ENCODE results near the gene SLC10A7. TPM values are rescaled to one million over a fixed set of nuclear protein-coding genes. Genes with fewer than 3 reads are reported as not detected.

SLC10A7 gene
- total RNA-seq, 2 experiments from 2014 or later, result 12.2 to 12.6 TPM

DNA sequence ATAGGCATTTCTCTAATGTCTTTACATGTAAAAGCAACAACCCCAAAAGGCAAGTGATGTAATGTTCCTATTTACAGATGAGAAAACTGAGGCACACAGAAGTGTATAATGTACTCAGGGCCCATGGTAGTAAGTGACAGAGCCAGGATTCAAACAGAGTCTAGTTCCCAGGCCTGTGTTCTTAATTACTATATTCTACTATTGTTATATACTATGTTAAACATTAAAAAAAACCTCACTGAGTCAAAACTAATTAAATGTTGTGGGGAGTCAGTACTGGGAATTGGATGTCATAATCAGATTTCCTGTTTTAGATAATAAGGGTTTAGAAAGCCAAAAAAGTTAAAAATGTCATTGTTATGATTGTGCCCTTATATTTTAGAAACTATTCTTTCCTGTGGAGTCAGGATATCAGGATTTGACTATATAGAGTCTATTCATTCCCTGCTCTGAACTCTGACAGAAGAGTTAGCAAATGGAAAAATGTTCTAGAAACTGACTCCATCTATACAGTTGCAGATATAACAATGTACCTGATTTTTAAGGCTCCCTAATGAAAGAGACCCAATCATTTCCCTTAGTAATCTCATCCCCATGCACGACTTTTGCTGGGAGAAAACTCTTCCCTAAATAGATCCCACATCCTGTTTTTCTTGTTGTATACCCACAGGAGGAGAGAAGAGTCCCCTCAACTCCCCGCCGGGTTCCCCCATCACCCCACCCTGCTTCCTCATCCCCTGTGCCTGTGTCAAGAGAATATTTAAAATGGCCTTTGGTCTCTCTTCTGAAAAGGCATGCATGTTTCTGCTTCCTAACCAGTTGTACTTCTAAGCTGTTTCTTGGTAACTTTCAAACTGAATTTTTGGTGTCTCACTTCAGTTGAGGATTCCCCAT lies 237.7 kb downstream of the SLC10A7 start:
- CTCF ChIA-PET, result no interaction called here
- Mint-ChIP-seq H3K4me3 (no peak overlapping the region), H3K27ac (no peak overlapping the region), H3K27me3 (ENCODE audit: low read depth) (no peaks in the 10 kb centered on the region), H3K4me1 (ENCODE audit: low read depth) (no peaks in the 10 kb centered on the region), H3K36me3 (ENCODE audit: low read depth) (peaks cover 4% of the 10 kb centered on the region), H3K9me3 (no peaks in the 10 kb centered on the region)
- intact Hi-C loops (cut with micrococcal nuclease), result no loop called here
- no peak for DNase-seq

DNA sequence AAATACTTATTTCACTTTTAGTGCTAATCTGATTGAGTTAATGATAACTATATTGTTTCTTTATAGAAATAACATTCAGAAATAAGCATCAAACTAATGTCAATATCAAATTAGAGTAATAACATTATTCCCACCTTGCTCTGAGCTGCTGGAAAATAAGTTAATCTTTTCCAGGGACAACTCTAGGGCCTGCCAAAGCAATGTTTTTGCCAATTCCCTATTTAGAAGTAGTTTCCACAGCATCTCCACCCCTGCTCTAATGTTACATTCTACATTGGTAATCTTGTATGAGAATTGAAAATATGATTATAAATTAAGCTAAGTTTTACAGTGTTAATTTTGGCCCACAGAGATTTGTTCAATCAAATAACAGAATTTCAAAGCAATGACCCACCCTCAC lies 239.1 kb downstream of the SLC10A7 start:
- no peak for DNase-seq
- Mint-ChIP-seq H3K27ac (no peak overlapping the region), H3K4me3 (no peak overlapping the region), H3K9me3 (no peaks in the 10 kb centered on the region), H3K27me3 (ENCODE audit: low read depth) (no peaks in the 10 kb centered on the region), H3K4me1 (ENCODE audit: low read depth) (no peaks in the 10 kb centered on the region), H3K36me3 (ENCODE audit: low read depth) (peaks cover 2% of the 10 kb centered on the region)
- intact Hi-C loops (cut with micrococcal nuclease), result no loop called here
- CTCF ChIA-PET, result no interaction called here

GRCh38 chr4:146278986-146279385 lies 242.8 kb downstream of the SLC10A7 start:
- no peaks in the 10 kb centered on the region for H3K4me1 Mint-ChIP-seq (ENCODE audit: low read depth)
- no peak overlapping the region for H3K4me3 Mint-ChIP-seq
- no peaks in the 10 kb centered on the region for H3K9me3 Mint-ChIP-seq
- no peak overlapping the region for H3K27ac Mint-ChIP-seq
- intact Hi-C loops (cut with micrococcal nuclease), result no loop called here
- DNase-seq, result no peak
- no peaks in the 10 kb centered on the region for H3K27me3 Mint-ChIP-seq (ENCODE audit: low read depth)
- peaks cover 2% of the 10 kb centered on the region for H3K36me3 Mint-ChIP-seq (ENCODE audit: low read depth)
- CTCF ChIA-PET, result no interaction called here

- no peak for DNase-seq
- no peaks in the 10 kb centered on the region for H3K9me3 Mint-ChIP-seq
- H3K27ac Mint-ChIP-seq, result no peak overlapping the region
- H3K4me1 Mint-ChIP-seq (ENCODE audit: low read depth), result no peaks in the 10 kb centered on the region
- no peaks in the 10 kb centered on the region for H3K27me3 Mint-ChIP-seq (ENCODE audit: low read depth)
- no peaks in the 10 kb centered on the region for H3K36me3 Mint-ChIP-seq (ENCODE audit: low read depth)
- intact Hi-C loops (cut with micrococcal nuclease), result no loop called here
- CTCF ChIA-PET, result interaction anchor here (0.6 kb wide), 1 partner anchor 363 kb away, joined by 6 read pairs; no protein-coding TSS in a partner anchor
- H3K4me3 Mint-ChIP-seq, result no peak overlapping the region
These were observed 246.4 kb downstream of the SLC10A7 start for GRCh38 chr4:146275370-146275769.

DNA sequence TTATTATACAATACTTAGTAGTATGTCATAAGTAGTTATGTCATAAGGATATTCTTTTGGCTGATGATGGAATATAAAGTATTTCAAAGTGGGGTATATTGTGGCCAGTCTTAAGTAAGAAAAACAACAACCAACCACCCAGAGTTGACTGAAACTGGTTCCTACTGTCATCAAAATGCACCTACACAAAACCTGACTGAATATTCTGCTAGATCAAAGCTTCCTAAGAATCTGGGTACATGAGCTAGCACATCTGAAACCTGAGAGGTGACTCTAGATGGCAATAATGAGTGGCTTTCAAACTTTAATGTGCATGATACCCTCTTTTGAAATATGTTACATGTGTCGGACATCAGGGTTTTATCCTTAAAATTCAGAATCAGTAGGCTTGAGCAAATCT lies 247.0 kb downstream of the SLC10A7 start:
- no peaks in the 10 kb centered on the region for H3K36me3 Mint-ChIP-seq (ENCODE audit: low read depth)
- H3K4me1 Mint-ChIP-seq (ENCODE audit: low read depth), result no peaks in the 10 kb centered on the region
- H3K27ac Mint-ChIP-seq, result no peak overlapping the region
- H3K4me3 Mint-ChIP-seq, result no peak overlapping the region
- H3K9me3 Mint-ChIP-seq, result no peaks in the 10 kb centered on the region
- no peak for DNase-seq
- intact Hi-C loops (cut with micrococcal nuclease), result no loop called here
- CTCF ChIA-PET, result no interaction called here
- H3K27me3 Mint-ChIP-seq (ENCODE audit: low read depth), result no peaks in the 10 kb centered on the region

DNA sequence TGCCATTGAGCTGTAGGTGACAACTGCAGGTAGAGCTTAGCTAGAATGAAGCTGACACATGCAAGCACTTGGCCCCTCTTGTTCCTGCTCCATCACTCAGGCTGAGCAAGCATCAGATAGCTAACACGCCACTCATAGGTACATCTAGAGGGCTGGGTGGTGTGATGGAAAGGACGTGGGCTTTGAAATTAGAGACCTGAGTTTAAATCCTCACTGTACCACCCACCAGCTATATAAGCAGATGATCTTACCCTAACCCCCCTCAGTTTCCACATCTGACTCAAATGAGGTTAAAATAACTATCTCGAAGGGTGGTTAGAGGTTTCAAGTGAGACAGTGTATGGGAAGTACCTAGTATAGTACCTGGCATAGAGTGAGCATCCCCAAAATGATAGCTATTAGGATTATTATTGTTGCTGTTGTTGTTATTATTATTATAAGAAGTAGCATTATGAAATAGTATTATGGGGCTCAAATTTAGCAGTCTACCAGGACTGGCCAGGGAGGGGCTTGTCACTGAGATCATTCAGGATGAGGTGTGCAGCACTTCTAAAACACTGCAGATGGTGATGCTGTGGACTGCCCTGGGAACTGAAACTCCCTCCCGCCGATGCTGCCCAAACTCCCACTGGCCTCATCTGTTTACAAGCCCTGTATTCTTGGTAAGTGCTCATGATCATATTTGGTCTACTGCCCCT lies 248.4 kb downstream of the SLC10A7 start:
- Mint-ChIP-seq H3K27me3 (ENCODE audit: low read depth) (no peaks in the 10 kb centered on the region), H3K4me3 (no peak overlapping the region), H3K9me3 (no peaks in the 10 kb centered on the region), H3K4me1 (ENCODE audit: low read depth) (no peaks in the 10 kb centered on the region), H3K36me3 (ENCODE audit: low read depth) (no peaks in the 10 kb centered on the region), H3K27ac (no peak overlapping the region)
- no peak for DNase-seq
- CTCF ChIA-PET, result interaction anchor here (0.7 kb wide), 1 partner anchor 11 kb away, joined by 3 read pairs; no protein-coding TSS in a partner anchor
- intact Hi-C loops (cut with micrococcal nuclease), result no loop called here

GRCh38 chr4:146271466-146271865 lies 250.3 kb downstream of the SLC10A7 start:
- H3K4me3 Mint-ChIP-seq, result no peak overlapping the region
- no peak for DNase-seq
- H3K9me3 Mint-ChIP-seq, result no peaks in the 10 kb centered on the region
- H3K27ac Mint-ChIP-seq, result no peak overlapping the region
- no peaks in the 10 kb centered on the region for H3K36me3 Mint-ChIP-seq (ENCODE audit: low read depth)
- H3K27me3 Mint-ChIP-seq (ENCODE audit: low read depth), result no peaks in the 10 kb centered on the region
- intact Hi-C loops (cut with micrococcal nuclease), result no loop called here
- H3K4me1 Mint-ChIP-seq (ENCODE audit: low read depth), result no peaks in the 10 kb centered on the region
- CTCF ChIA-PET, result no interaction called here

GRCh38 chr4:146269228-146269653 lies 252.5 kb downstream of the SLC10A7 start:
- Mint-ChIP-seq H3K36me3 (ENCODE audit: low read depth) (no peaks in the 10 kb centered on the region), H3K4me1 (ENCODE audit: low read depth) (no peaks in the 10 kb centered on the region), H3K27ac (no peak overlapping the region), H3K4me3 (no peak overlapping the region), H3K27me3 (ENCODE audit: low read depth) (no peaks in the 10 kb centered on the region), H3K9me3 (no peaks in the 10 kb centered on the region)
- intact Hi-C loops (cut with micrococcal nuclease), result no loop called here
- DNase-seq, result no peak
- CTCF ChIA-PET, result no interaction called here

DNA sequence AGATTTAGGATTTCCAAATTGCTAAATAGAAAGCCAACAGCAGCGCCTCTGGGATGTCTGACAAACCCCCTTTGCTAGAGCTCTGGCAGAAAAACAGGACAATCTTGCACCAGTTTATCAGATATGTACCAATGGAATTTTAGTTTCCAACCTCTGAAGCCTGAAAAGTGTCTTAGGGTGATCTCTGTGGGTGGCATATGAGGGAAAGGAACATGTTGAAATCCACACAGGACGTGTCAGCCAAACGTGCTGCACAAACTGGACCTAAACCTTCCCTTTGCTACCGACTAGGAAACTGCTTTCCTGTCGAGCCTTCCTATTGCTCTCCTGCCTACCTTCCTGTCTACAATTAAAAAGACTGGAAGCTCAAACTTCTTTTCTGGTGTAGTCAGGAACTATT lies 253.9 kb downstream of the SLC10A7 start:
- Mint-ChIP-seq H3K27ac (no peak overlapping the region), H3K36me3 (ENCODE audit: low read depth) (no peaks in the 10 kb centered on the region), H3K4me1 (ENCODE audit: low read depth) (no peaks in the 10 kb centered on the region), H3K4me3 (no peak overlapping the region), H3K9me3 (no peaks in the 10 kb centered on the region), H3K27me3 (ENCODE audit: low read depth) (no peaks in the 10 kb centered on the region)
- CTCF ChIA-PET, result no interaction called here
- intact Hi-C loops (cut with micrococcal nuclease), result no loop called here
- DNase-seq, result no peak

GRCh38 chr4:146265950-146266490 lies 255.7 kb downstream of the SLC10A7 start:
- Mint-ChIP-seq H3K36me3 (ENCODE audit: low read depth) (no peaks in the 10 kb centered on the region), H3K27me3 (ENCODE audit: low read depth) (no peaks in the 10 kb centered on the region), H3K27ac (no peak overlapping the region), H3K4me3 (no peak overlapping the region), H3K4me1 (ENCODE audit: low read depth) (no peaks in the 10 kb centered on the region), H3K9me3 (no peaks in the 10 kb centered on the region)
- intact Hi-C loops (cut with micrococcal nuclease), result no loop called here
- DNase-seq, result no peak
- CTCF ChIA-PET, result no interaction called here

GRCh38 chr4:146263793-146264192 lies 257.9 kb downstream of the SLC10A7 start:
- DNase-seq, result no peak
- H3K27ac Mint-ChIP-seq, result no peak overlapping the region
- no peaks in the 10 kb centered on the region for H3K4me1 Mint-ChIP-seq (ENCODE audit: low read depth)
- intact Hi-C loops (cut with micrococcal nuclease), result no loop called here
- CTCF ChIA-PET, result interaction anchor here (0.9 kb wide), 2 partner anchors 22 to 79 kb away, joined by 3 read pairs; no protein-coding TSS in a partner anchor
- H3K4me3 Mint-ChIP-seq, result no peak overlapping the region
- H3K27me3 Mint-ChIP-seq (ENCODE audit: low read depth), result no peaks in the 10 kb centered on the region
- H3K9me3 Mint-ChIP-seq, result no peaks in the 10 kb centered on the region
- H3K36me3 Mint-ChIP-seq (ENCODE audit: low read depth), result peaks cover 1% of the 10 kb centered on the region

DNA sequence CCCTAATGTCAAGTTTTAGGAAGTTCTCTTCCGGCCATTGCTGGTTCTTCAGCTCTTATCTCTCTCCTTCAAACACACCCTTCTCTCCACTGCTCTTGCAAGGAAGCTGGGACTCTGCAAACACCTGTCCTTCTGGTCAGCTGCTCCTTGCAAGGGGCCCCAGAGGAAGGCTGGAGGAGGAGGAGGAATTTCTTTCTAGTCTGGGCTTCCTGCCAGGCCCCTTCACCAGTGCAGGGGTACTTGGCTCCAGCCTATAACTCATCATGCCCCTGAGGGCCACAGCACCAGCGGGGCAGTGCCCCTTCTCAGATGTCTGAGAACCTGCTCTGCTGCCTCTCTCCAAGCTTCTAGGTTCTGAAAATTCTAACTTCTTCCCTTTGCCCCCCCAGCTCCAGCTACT lies 260.7 kb downstream of the SLC10A7 start:
- intact Hi-C loops (cut with micrococcal nuclease), result no loop called here
- Mint-ChIP-seq H3K4me1 (ENCODE audit: low read depth) (no peaks in the 10 kb centered on the region), H3K4me3 (no peak overlapping the region), H3K27ac (no peak overlapping the region), H3K9me3 (no peaks in the 10 kb centered on the region), H3K36me3 (ENCODE audit: low read depth) (peaks cover 5% of the 10 kb centered on the region), H3K27me3 (ENCODE audit: low read depth) (no peaks in the 10 kb centered on the region)
- CTCF ChIA-PET, result interaction anchor here (0.7 kb wide), 1 partner anchor 17 kb away, joined by 3 read pairs; no protein-coding TSS in a partner anchor
- DNase-seq, result no peak

All from activated naive CD4-positive, alpha-beta T cell treated with anti-CD3 and anti-CD28 coated beads for 36 hours (primary cell).